Measurements from ENCODE around the gene ABHD13. TPM values are rescaled to one million over a fixed set of nuclear protein-coding genes. Genes with fewer than 3 reads are reported as not detected.

ABHD13 gene
- polyA plus RNA-seq, 3 donors = 6.8 to 20.7 (median 18.6) TPM

DNA sequence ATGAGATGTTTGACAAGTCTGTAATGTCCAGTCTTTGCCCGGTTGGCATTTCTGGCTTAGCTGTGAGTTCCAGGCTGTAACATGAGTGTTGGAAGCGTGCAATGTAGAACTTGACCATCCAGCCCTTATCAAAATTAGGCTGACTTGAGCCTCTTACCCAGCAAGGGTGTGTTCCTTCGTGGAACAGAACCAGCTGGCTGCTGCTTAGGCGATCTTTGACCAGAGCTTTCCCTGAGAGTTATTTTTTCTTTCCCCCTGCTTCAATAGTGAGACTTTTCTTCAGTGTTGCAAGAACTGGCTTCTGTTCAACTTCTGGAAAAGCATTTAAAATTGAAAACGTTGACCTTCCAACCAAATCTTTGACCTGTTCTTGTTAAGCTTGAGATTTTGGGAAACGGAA, 57.9 kb downstream of the ABHD13 start:
- Histone ChIP-seq H3K9ac (ENCODE audit: insufficient read depth, low read length, poor library complexity, severe bottlenecking) (no peak overlapping the region), H3K4me2 (replicated peaks; ENCODE audit: extremely low read depth, low read length, poor library complexity, severe bottlenecking) (no peak overlapping the region), H3K4me3 (replicated peaks in 1 of 3; ENCODE audit: low read depth in 2 of 3, low read length in 3 of 3) (no peak overlapping the region), H3K4me1 (ENCODE audit: control insufficient read depth in 1 of 2, insufficient read depth in 2 of 2, low read length in 2 of 2) (peaks cover 18 to 30% of the 10 kb centered on the region in 2 donors), H2AFZ (ENCODE audit: insufficient read depth, low read depth, low read length, poor library complexity, severe bottlenecking) (no peak overlapping the region), H3K36me3 (replicated peaks in 1 of 2; ENCODE audit: control insufficient read depth in 1 of 2, insufficient read depth in 2 of 2, low read length in 2 of 2) (peaks cover 19 to 32% of the 10 kb centered on the region in 2 donors), H3K27ac (ENCODE audit: low read depth in 1 of 2, low read length in 2 of 2) (peak overlapping the region in 1 of 2 donors; percentile 57), H3K27me3 (ENCODE audit: control insufficient read depth in 2 of 2, insufficient read depth in 2 of 2, low read length in 2 of 2) (no peaks in the 10 kb centered on the region), H4K20me1 (ENCODE audit: insufficient read depth, low read length) (peaks cover 4% of the 10 kb centered on the region), H3K9me3 (replicated peaks in 1 of 2; ENCODE audit: control insufficient read depth in 1 of 2, insufficient read depth in 1 of 2, low read length in 2 of 2) (no peaks in the 10 kb centered on the region), H3K79me2 (ENCODE audit: insufficient read depth, low read length) (peaks cover 100% of the 10 kb centered on the region)
- peaks cover 0 to 9% (median 2%) of the 10 kb centered on the region in 7 donors for H3K9me3 Mint-ChIP-seq
- peak overlapping the region in 6 of 7 donors; percentile 6 to 79 (median 64) for H3K27ac Mint-ChIP-seq
- H3K36me3 Mint-ChIP-seq = peaks cover 29 to 40% of the 10 kb centered on the region in 2 donors
- WGBS (ENCODE audit: insufficient coverage) = 90% methylated on average over 2 of the region's 6 CpGs
- H3K4me3 Mint-ChIP-seq = no peak overlapping the region
- H3K4me1 Mint-ChIP-seq = peaks cover 46% of the 10 kb centered on the region
- no peaks in the 10 kb centered on the region for H3K27me3 Mint-ChIP-seq (ENCODE audit: low read depth in 3 of 3)
- intact Hi-C loops (cut with micrococcal nuclease) = no loop called here
- TF ChIP-seq, protein P1, sequence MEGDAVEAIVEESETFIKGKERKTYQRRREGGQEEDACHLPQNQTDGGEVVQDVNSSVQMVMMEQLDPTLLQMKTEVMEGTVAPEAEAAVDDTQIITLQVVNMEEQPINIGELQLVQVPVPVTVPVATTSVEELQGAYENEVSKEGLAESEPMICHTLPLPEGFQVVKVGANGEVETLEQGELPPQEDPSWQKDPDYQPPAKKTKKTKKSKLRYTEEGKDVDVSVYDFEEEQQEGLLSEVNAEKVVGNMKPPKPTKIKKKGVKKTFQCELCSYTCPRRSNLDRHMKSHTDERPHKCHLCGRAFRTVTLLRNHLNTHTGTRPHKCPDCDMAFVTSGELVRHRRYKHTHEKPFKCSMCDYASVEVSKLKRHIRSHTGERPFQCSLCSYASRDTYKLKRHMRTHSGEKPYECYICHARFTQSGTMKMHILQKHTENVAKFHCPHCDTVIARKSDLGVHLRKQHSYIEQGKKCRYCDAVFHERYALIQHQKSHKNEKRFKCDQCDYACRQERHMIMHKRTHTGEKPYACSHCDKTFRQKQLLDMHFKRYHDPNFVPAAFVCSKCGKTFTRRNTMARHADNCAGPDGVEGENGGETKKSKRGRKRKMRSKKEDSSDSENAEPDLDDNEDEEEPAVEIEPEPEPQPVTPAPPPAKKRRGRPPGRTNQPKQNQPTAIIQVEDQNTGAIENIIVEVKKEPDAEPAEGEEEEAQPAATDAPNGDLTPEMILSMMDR (IDR thresholded peaks at IDR 0.05) = no peak
- no peak for DNase-seq

DNA sequence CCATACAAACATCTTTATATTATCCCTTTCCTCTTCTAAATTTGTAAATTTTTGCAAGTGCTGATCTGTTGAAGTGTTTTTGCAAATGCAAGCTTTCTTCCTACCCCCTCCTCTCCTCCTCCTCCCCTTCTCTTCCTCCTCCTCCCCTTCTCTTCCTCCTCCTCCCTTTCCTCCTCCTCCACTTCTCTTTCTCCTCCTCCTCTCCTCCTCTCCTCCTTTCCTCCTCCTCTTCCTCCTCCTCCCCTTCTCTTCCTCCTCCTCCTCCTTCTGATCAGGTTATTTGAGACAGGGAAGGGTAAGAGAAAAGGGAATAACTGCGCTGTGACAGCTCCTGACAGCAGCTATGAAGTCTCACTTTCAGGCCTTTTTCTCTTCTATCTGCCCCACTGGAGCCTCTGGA, 60.3 kb downstream of the ABHD13 start:
- DNase-seq = no peak
- intact Hi-C loops (cut with micrococcal nuclease) = no loop called here
- Histone ChIP-seq H4K20me1 (ENCODE audit: insufficient read depth, low read length) (peaks cover 4% of the 10 kb centered on the region), H3K27ac (ENCODE audit: low read depth in 1 of 2, low read length in 2 of 2) (peak overlapping the region; percentile 47 to 72), H3K9ac (ENCODE audit: insufficient read depth, low read length, poor library complexity, severe bottlenecking) (no peak overlapping the region), H3K4me3 (replicated peaks in 1 of 3; ENCODE audit: low read depth in 2 of 3, low read length in 3 of 3) (no peak overlapping the region), H3K4me1 (ENCODE audit: control insufficient read depth in 1 of 2, insufficient read depth in 2 of 2, low read length in 2 of 2) (peaks cover 31 to 38% of the 10 kb centered on the region in 2 donors), H3K36me3 (replicated peaks in 1 of 2; ENCODE audit: control insufficient read depth in 1 of 2, insufficient read depth in 2 of 2, low read length in 2 of 2) (peaks cover 19 to 32% of the 10 kb centered on the region in 2 donors), H3K27me3 (ENCODE audit: control insufficient read depth in 2 of 2, insufficient read depth in 2 of 2, low read length in 2 of 2) (no peaks in the 10 kb centered on the region), H3K9me3 (replicated peaks in 1 of 2; ENCODE audit: control insufficient read depth in 1 of 2, insufficient read depth in 1 of 2, low read length in 2 of 2) (no peaks in the 10 kb centered on the region), H2AFZ (ENCODE audit: insufficient read depth, low read depth, low read length, poor library complexity, severe bottlenecking) (no peak overlapping the region), H3K4me2 (replicated peaks; ENCODE audit: extremely low read depth, low read length, poor library complexity, severe bottlenecking) (no peak overlapping the region), H3K79me2 (ENCODE audit: insufficient read depth, low read length) (peaks cover 95% of the 10 kb centered on the region)
- peaks cover 0 to 9% (median 2%) of the 10 kb centered on the region in 7 donors for H3K9me3 Mint-ChIP-seq
- peak overlapping the region in 1 of 2 donors; percentile 40 for H3K4me3 Mint-ChIP-seq
- no peaks in the 10 kb centered on the region for H3K27me3 Mint-ChIP-seq (ENCODE audit: low read depth in 3 of 3)
- WGBS (ENCODE audit: insufficient coverage) = no CpG with 5 or more reads among the region's 1 CpG
- H3K27ac Mint-ChIP-seq = peak overlapping the region; percentile 56 to 91 (median 86)
- TF ChIP-seq, protein P1 (IDR thresholded peaks at IDR 0.05) = no peak
- peaks cover 52% of the 10 kb centered on the region for H3K4me1 Mint-ChIP-seq
- peaks cover 31 to 38% of the 10 kb centered on the region in 2 donors for H3K36me3 Mint-ChIP-seq

Measured in CD14-positive monocyte (primary cell).